ENCODE results near the gene MLLT3.

Gene MLLT3

GRCh38 chr9:20561531-20561930 is 60.8 kb downstream of the MLLT3 start:
- Histone ChIP-seq H3K27ac (no peak overlapping the region), H3K4me3 (ENCODE audit: low read depth, low read length) (no peak overlapping the region), H3K27me3 (ENCODE audit: insufficient read depth, low read depth, severe bottlenecking) (no peaks in the 10 kb centered on the region), H3K9me3 (ENCODE audit: severe bottlenecking) (no peaks in the 10 kb centered on the region), H3K36me3 (no peaks in the 10 kb centered on the region)
- DNase-seq: no peak
- TF ChIP-seq CTCF (IDR thresholded peaks at IDR 0.05; ENCODE audit: low read depth, low read length): no peak

- Histone ChIP-seq H3K27ac (no peak overlapping the region), H3K4me3 (ENCODE audit: low read depth, low read length) (no peak overlapping the region), H3K36me3 (no peaks in the 10 kb centered on the region), H3K27me3 (ENCODE audit: insufficient read depth, low read depth, severe bottlenecking) (no peaks in the 10 kb centered on the region), H3K9me3 (ENCODE audit: severe bottlenecking) (no peaks in the 10 kb centered on the region)
- no peak for DNase-seq
- TF ChIP-seq CTCF (IDR thresholded peaks at IDR 0.05; ENCODE audit: low read depth, low read length): no peak
Observed at GRCh38 chr9:20559231-20559890, 62.9 kb downstream of the MLLT3 start.

DNA sequence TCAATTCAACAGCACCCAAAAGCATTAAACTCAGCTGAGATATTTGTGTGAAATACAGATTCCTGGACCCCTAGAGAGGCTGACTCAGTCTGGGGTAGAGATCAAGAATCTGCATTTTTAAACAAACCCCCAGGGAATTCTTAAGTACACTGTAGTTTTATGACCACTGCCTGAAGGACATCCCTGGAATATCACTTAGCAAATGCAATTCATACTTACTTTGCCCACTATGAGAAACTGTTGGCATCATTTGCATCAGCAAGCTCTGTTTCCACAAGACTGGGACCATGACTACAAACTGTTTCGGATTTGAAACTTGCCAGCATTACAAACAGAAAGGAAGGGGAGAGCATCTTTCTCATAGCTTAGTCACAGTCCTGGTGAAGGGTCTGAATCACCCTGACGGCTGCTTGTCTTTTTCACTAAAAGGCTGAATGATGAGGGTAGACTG is 63.7 kb downstream of the MLLT3 start:
- no peaks in the 10 kb centered on the region for H3K27me3 ChIP-seq (ENCODE audit: insufficient read depth, low read depth, severe bottlenecking)
- no peak for TF ChIP-seq CTCF (IDR thresholded peaks at IDR 0.05; ENCODE audit: low read depth, low read length)
- no peak overlapping the region for H3K4me3 ChIP-seq (ENCODE audit: low read depth, low read length)
- H3K9me3 ChIP-seq (ENCODE audit: severe bottlenecking): no peaks in the 10 kb centered on the region
- no peak for DNase-seq
- no peak overlapping the region for H3K27ac ChIP-seq
- H3K36me3 ChIP-seq: no peaks in the 10 kb centered on the region

DNA sequence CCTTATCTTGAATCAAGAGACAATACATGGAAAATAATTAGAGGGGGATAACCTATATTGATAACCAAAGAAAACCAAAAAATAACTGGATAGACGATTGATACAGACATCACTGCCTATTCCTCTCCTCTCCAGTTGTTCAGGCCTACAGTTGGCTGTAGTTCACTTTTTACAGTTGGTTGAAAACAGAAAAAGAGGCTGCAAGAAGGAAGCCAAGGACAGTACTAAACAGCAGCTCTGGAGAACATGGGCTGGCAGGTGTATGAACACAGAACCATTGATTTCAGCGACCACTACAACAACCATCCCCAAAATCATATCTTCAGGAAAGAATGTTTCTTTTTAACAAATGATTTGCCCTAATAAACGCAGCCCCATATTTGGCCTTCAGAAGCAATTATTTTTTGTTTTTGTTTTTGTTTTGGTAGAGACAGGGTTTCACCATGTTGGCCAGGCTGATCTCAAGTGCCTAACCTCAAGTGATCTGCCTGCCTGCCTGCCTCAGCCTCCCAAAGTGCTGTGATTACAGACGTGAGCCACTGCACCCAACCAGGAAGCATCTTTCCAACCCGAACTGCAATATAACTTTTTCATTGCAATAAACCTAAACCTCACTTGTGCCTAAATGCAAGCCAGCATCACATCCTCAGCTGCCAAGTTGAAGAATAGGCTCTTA is 64.3 kb downstream of the MLLT3 start:
- DNase-seq: no peak
- no peaks in the 10 kb centered on the region for H3K9me3 ChIP-seq (ENCODE audit: severe bottlenecking)
- no peak overlapping the region for H3K27ac ChIP-seq
- H3K27me3 ChIP-seq (ENCODE audit: insufficient read depth, low read depth, severe bottlenecking): no peaks in the 10 kb centered on the region
- TF ChIP-seq CTCF (IDR thresholded peaks at IDR 0.05; ENCODE audit: low read depth, low read length): no peak
- no peaks in the 10 kb centered on the region for H3K36me3 ChIP-seq
- H3K4me3 ChIP-seq (ENCODE audit: low read depth, low read length): no peak overlapping the region

DNA sequence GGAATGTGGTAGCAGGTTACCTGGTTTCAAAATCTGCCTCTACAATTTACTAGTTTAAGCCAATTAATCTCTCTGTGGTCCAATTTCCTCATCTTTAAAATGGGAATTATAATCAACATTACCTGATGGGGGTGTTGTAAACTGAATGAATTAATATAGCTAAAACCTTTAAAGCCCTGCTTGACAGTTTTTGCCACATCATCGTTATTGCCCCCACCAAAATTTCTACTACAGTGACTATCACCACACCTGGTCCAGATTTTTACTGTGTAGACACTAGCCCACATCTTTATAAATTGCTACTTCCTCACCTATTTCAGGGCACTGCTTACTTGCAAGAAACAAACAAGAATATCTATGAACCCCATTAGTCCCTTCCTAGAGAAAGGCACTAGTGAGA is 65.0 kb downstream of the MLLT3 start:
- no peak overlapping the region for H3K27ac ChIP-seq
- no peak for DNase-seq
- no peaks in the 10 kb centered on the region for H3K9me3 ChIP-seq (ENCODE audit: severe bottlenecking)
- H3K27me3 ChIP-seq (ENCODE audit: insufficient read depth, low read depth, severe bottlenecking): no peaks in the 10 kb centered on the region
- no peaks in the 10 kb centered on the region for H3K36me3 ChIP-seq
- TF ChIP-seq CTCF (IDR thresholded peaks at IDR 0.05; ENCODE audit: low read depth, low read length): no peak
- H3K4me3 ChIP-seq (ENCODE audit: low read depth, low read length): no peak overlapping the region

All from WERI-Rb-1 (cell line).